GM23338 (cell line): ENCODE results near the gene AGAP1. TPM values are rescaled to one million over a fixed set of nuclear protein-coding genes. Genes with fewer than 3 reads are reported as not detected.

Experiments used
- ATAC-seq: fragments of 200-7000 bp; cut with Tn5 transposase; 3 replicates; pipeline ENCODE4 v1.9.1; 2020
- DNase-seq: peaks from one replicate; pipeline ENCODE4 v3.0.0-alpha.2; 2015; ENCODE audit warnings: low spot score
- H2AFZ ChIP-seq: fragments of 200-600 bp; sonication (generic); 2 replicates; pipeline ENCODE4 v1.8.0; 2016; ENCODE audit warnings: antibody characterized with exemption, mild to moderate bottlenecking, moderate library complexity
- H3F3A ChIP-seq: fragments of 200-600 bp; sonication (generic); replicated peaks from 2 replicates; pipeline ENCODE4 v1.8.0; 2017; ENCODE audit warnings: antibody characterized with exemption, mixed run types, low read depth
- H3K27ac ChIP-seq: fragments of 200-600 bp; sonication (generic); 2 replicates; pipeline ENCODE4 v1.6.1; 2016; ENCODE audit warnings: low read depth
- H3K27me3 ChIP-seq: fragments of 200-600 bp; sonication (generic); 2 replicates; pipeline ENCODE4 v1.8.0; 2016; ENCODE audit warnings: mild to moderate bottlenecking, mixed run types, moderate library complexity; ENCODE audit not compliant: insufficient read depth
- H3K36me3 ChIP-seq: fragments of 200-600 bp; sonication (generic); 2 replicates; pipeline ENCODE4 v1.8.0; 2016; ENCODE audit warnings: mild to moderate bottlenecking; ENCODE audit not compliant: insufficient read depth
- H3K4me1 ChIP-seq: fragments of 200-600 bp; sonication (generic); 2 replicates; pipeline ENCODE4 v1.8.0; 2016; ENCODE audit warnings: mild to moderate bottlenecking, moderate library complexity; ENCODE audit not compliant: insufficient read depth
- H3K4me2 ChIP-seq: fragments of 200-600 bp; sonication (generic); 2 replicates; pipeline ENCODE4 v1.7.1; 2017; ENCODE audit warnings: mixed run types
- H3K4me3 ChIP-seq: fragments of 200-600 bp; sonication (generic); 2 replicates; pipeline ENCODE4 v1.6.1; 2016; ENCODE audit warnings: mixed run types
- H3K79me2 ChIP-seq: fragments of 200-600 bp; sonication (generic); replicated peaks from 2 replicates; pipeline ENCODE4 v1.8.0; 2017; ENCODE audit warnings: mild to moderate bottlenecking; ENCODE audit not compliant: insufficient read depth
- H3K9me2 ChIP-seq: fragments of 200-600 bp; sonication (generic); 2 replicates; pipeline ENCODE4 v1.8.0; 2017; ENCODE audit not compliant: insufficient read depth
- H4K20me1 ChIP-seq: fragments of 200-600 bp; sonication (generic); replicated peaks from 2 replicates; pipeline ENCODE4 v1.8.0; 2017; ENCODE audit warnings: mild to moderate bottlenecking; ENCODE audit not compliant: insufficient read depth
- H3K27ac Mint-ChIP-seq: 2 replicates; pipeline ENCODE4 v1.8.0; 2020; ENCODE audit warnings: inconsistent platforms, mild to moderate bottlenecking, moderate library complexity, mixed read lengths
- H3K27me3 Mint-ChIP-seq: 3 replicates; pipeline ENCODE4 v1.8.0; 2022; ENCODE audit warnings: low read depth, mild to moderate bottlenecking, moderate library complexity, mixed read lengths, inconsistent platforms; ENCODE audit not compliant: insufficient read depth, poor library complexity
- H3K36me3 Mint-ChIP-seq: 3 replicates; pipeline ENCODE4 v1.8.0; 2021; ENCODE audit warnings: low read depth, mild to moderate bottlenecking, inconsistent platforms, moderate library complexity, mixed read lengths
- H3K4me1 Mint-ChIP-seq: 3 replicates; pipeline ENCODE4 v1.8.0; 2020; ENCODE audit warnings: mild to moderate bottlenecking, inconsistent platforms, mixed read lengths
- H3K4me3 Mint-ChIP-seq: 3 replicates; pipeline ENCODE4 v1.8.0; 2021; ENCODE audit warnings: moderate library complexity, mild to moderate bottlenecking, inconsistent platforms, mixed read lengths
- H3K9me3 Mint-ChIP-seq: 3 replicates; pipeline ENCODE4 v1.8.0; 2020; ENCODE audit warnings: moderate library complexity, mild to moderate bottlenecking, inconsistent platforms, mixed read lengths
- CREB1 ChIP-seq: fragments of 250-450 bp; sonication (Bioruptor Pico); IDR thresholded peaks from 2 replicates; pipeline ENCODE4 v1.5.0; 2020; ENCODE audit warnings: low read depth, mild to moderate bottlenecking, moderate library complexity
- CTCF ChIP-seq, 2 experiments: fragments of 200-600 bp in 1 of 2; sonication (generic) in 1 of 2; conservative IDR thresholded peaks; 2 replicates each; pipeline versions ENCODE4 v1.5.1 to v1.6.1; 2016 to 2017; ENCODE audit warnings: antibody characterized with exemption in 2 of 2, low read depth in 2 of 2, mild to moderate bottlenecking in 2 of 2, moderate library complexity in 1 of 2
- ETS1 ChIP-seq: IDR thresholded peaks from 2 replicates; pipeline ENCODE4 v1.6.1; 2016; ENCODE audit warnings: antibody characterized with exemption
- EZH2 ChIP-seq: fragments of 200-600 bp; sonication (generic); IDR thresholded peaks from one replicate; pipeline ENCODE4 v1.8.0; 2017; ENCODE audit warnings: antibody characterized with exemption, mild to moderate bottlenecking, low read depth; ENCODE audit not compliant: unreplicated experiment
- EZH2phosphoT487 ChIP-seq: fragments of 200-600 bp; sonication (generic); IDR thresholded peaks from one replicate; pipeline ENCODE4 v1.8.1; 2018; ENCODE audit warnings: antibody characterized with exemption; ENCODE audit not compliant: unreplicated experiment
- JUNB ChIP-seq: IDR thresholded peaks from one replicate; pipeline ENCODE4 v1.6.1; 2016; ENCODE audit warnings: antibody characterized with exemption; ENCODE audit not compliant: unreplicated experiment
- NANOG ChIP-seq: IDR thresholded peaks from 2 replicates; pipeline ENCODE4 v1.6.1; 2016; ENCODE audit warnings: antibody characterized with exemption, borderline replicate concordance
- POLR2AphosphoS5 ChIP-seq: IDR thresholded peaks from 2 replicates; pipeline ENCODE4 v1.6.1; 2016; ENCODE audit warnings: antibody characterized with exemption, low read depth
- REST ChIP-seq: IDR thresholded peaks from one replicate; pipeline ENCODE4 v1.6.1; 2018; ENCODE audit warnings: antibody characterized with exemption; ENCODE audit not compliant: unreplicated experiment
- STAT1 ChIP-seq: IDR thresholded peaks from one replicate; pipeline ENCODE4 v1.6.1; 2016; ENCODE audit warnings: antibody characterized with exemption; ENCODE audit not compliant: unreplicated experiment
- ZNF114 ChIP-seq: fragments of 250-450 bp; sonication (Bioruptor Pico); IDR thresholded peaks from 2 replicates; pipeline ENCODE4 v1.5.0; 2020; ENCODE audit warnings: mild to moderate bottlenecking, moderate library complexity
- ZNF331 ChIP-seq: fragments of 250-450 bp; sonication (Bioruptor Pico); IDR thresholded peaks from 2 replicates; pipeline ENCODE4 v1.5.0; 2020; ENCODE audit warnings: low read depth, mild to moderate bottlenecking, moderate library complexity
- ZNF462 ChIP-seq: fragments of 250-450 bp; sonication (Bioruptor Pico); IDR thresholded peaks from 2 replicates; pipeline ENCODE4 v1.5.0; 2020; ENCODE audit warnings: mild to moderate bottlenecking, moderate library complexity
- polyA plus RNA-seq: library from polyadenylated mRNA; unstranded; fragments of >200 nt; fragmentation: Nextera tagmentation; extraction: Ambion mirVana; gene quantifications from 2 replicates; pipeline ENCODE4 v1.2.1, GENCODE V29; 2016
- total RNA-seq: library from RNA; depleted of rRNA; stranded (reverse); fragments of >200 nt; shearing (Covaris generic); gene quantifications from 2 replicates; pipeline ENCODE4 v1.2.3, GENCODE V29; 2014

Gene AGAP1
- total and polyA plus RNA-seq, 2 experiments from 2014 or later, result 13.3 to 27.9 TPM

GRCh38 chr2:235706506-235706905 is 212.7 kb downstream of the AGAP1 start:
- Histone ChIP-seq H3K27ac (no peak overlapping the region), H3K4me3 (no peak overlapping the region), H4K20me1 (peaks cover 14% of the 10 kb centered on the region), H3K79me2 (peaks cover 61% of the 10 kb centered on the region), H3K9me2 (0 out of 2 replicates have a peak, but pooled peaks cover 6% of the 10 kb centered on the region), H3K36me3 (no peaks in the 10 kb centered on the region), H3K4me2 (no peak overlapping the region), H3F3A (no peaks in the 10 kb centered on the region), H3K4me1 (peaks cover 23% of the 10 kb centered on the region), H3K27me3 (no peaks in the 10 kb centered on the region), H2AFZ (no peak overlapping the region)
- Mint-ChIP-seq H3K27ac (no peak overlapping the region), H3K9me3 (no peaks in the 10 kb centered on the region), H3K36me3 (peaks cover 27% of the 10 kb centered on the region), H3K4me3 (no peak overlapping the region), H3K27me3 (peaks cover 10% of the 10 kb centered on the region), H3K4me1 (peaks cover 30% of the 10 kb centered on the region)
- ATAC-seq (no peak), DNase-seq (no peak)
- TF ChIP-seq EZH2phosphoT487 (no peak), REST (no peak), ZNF462 (CRISPR knock-in tag) (no peak), POLR2AphosphoS5 (no peak), NANOG (no peak), CTCF (conservative IDR thresholded peaks at IDR 0.05; ENCODE audit: low read depth in 2 of 2) (no peak), CREB1 (no peak), ZNF331 (CRISPR knock-in tag) (no peak), STAT1 (no peak), JUNB (no peak), EZH2 (no peak), ETS1 (no peak), ZNF114 (CRISPR knock-in tag) (no peak)
